Nephron (organoid): ENCODE results near the gene POU2AF1.

Experiments
- H3K27ac Mint-ChIP-seq, 3 experiments: 2 replicates each; pipeline ENCODE4 v1.8.0; 2020; ENCODE audit warnings: mixed read lengths in 3 of 3, mild to moderate bottlenecking in 2 of 3, moderate library complexity in 1 of 3
- H3K27me3 Mint-ChIP-seq: 2 replicates; pipeline ENCODE4 v1.8.0; 2021; ENCODE audit warnings: low read depth, mild to moderate bottlenecking, moderate library complexity, mixed read lengths
- H3K36me3 Mint-ChIP-seq: 2 replicates; pipeline ENCODE4 v1.8.0; 2020; ENCODE audit warnings: low read depth, mixed read lengths
- H3K4me1 Mint-ChIP-seq: 2 replicates; pipeline ENCODE4 v1.8.0; 2020; ENCODE audit warnings: mixed read lengths
- H3K4me3 Mint-ChIP-seq, 3 experiments: 2 replicates each; pipeline ENCODE4 v1.8.0; 2020; ENCODE audit warnings: mild to moderate bottlenecking in 3 of 3, mixed read lengths in 3 of 3, moderate library complexity in 2 of 3
- H3K9me3 Mint-ChIP-seq: 2 replicates; pipeline ENCODE4 v1.8.0; 2020; ENCODE audit warnings: mixed read lengths
- TF ChIP-seq, protein P1 (sequence below), 3 experiments: fragments of 200-600 bp; sonication (generic); IDR thresholded peaks; one replicate each; pipeline ENCODE4 v1.5.0; 2021; ENCODE audit warnings: antibody characterized with exemption in 3 of 3; ENCODE audit not compliant: unreplicated experiment in 3 of 3

The POU2AF1 gene

GRCh38 chr11:111351374-111352055 lies 27.6 kb downstream of the POU2AF1 start:
- no peaks in the 10 kb centered on the region for H3K9me3 Mint-ChIP-seq
- H3K36me3 Mint-ChIP-seq, result no peaks in the 10 kb centered on the region
- H3K4me1 Mint-ChIP-seq, result peaks cover 42% of the 10 kb centered on the region
- no peak overlapping the region for H3K4me3 Mint-ChIP-seq
- H3K27ac Mint-ChIP-seq, result peak overlapping the region in 2 of 3 experiments; percentile 22 to 76
- peaks cover 14% of the 10 kb centered on the region for H3K27me3 Mint-ChIP-seq
- TF ChIP-seq, protein P1, sequence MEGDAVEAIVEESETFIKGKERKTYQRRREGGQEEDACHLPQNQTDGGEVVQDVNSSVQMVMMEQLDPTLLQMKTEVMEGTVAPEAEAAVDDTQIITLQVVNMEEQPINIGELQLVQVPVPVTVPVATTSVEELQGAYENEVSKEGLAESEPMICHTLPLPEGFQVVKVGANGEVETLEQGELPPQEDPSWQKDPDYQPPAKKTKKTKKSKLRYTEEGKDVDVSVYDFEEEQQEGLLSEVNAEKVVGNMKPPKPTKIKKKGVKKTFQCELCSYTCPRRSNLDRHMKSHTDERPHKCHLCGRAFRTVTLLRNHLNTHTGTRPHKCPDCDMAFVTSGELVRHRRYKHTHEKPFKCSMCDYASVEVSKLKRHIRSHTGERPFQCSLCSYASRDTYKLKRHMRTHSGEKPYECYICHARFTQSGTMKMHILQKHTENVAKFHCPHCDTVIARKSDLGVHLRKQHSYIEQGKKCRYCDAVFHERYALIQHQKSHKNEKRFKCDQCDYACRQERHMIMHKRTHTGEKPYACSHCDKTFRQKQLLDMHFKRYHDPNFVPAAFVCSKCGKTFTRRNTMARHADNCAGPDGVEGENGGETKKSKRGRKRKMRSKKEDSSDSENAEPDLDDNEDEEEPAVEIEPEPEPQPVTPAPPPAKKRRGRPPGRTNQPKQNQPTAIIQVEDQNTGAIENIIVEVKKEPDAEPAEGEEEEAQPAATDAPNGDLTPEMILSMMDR (IDR thresholded peaks at IDR 0.05; ENCODE audit: unreplicated experiment in 3 of 3), result no peak

- H3K9me3 Mint-ChIP-seq, result no peaks in the 10 kb centered on the region
- peaks cover 14% of the 10 kb centered on the region for H3K27me3 Mint-ChIP-seq
- TF ChIP-seq, protein P1 (IDR thresholded peaks at IDR 0.05; ENCODE audit: unreplicated experiment in 3 of 3), result no peak
- H3K4me1 Mint-ChIP-seq, result peaks cover 42% of the 10 kb centered on the region
- H3K27ac Mint-ChIP-seq, result no peak overlapping the region
- H3K4me3 Mint-ChIP-seq, result no peak overlapping the region
- H3K36me3 Mint-ChIP-seq, result no peaks in the 10 kb centered on the region
These were observed 28.3 kb downstream of the POU2AF1 start for GRCh38 chr11:111350811-111351210.

- no peak overlapping the region for H3K4me3 Mint-ChIP-seq
- H3K9me3 Mint-ChIP-seq, result no peaks in the 10 kb centered on the region
- TF ChIP-seq, protein P1 (IDR thresholded peaks at IDR 0.05; ENCODE audit: unreplicated experiment in 3 of 3), result no peak
- peaks cover 33% of the 10 kb centered on the region for H3K4me1 Mint-ChIP-seq
- no peak overlapping the region for H3K27ac Mint-ChIP-seq
- no peaks in the 10 kb centered on the region for H3K36me3 Mint-ChIP-seq
- H3K27me3 Mint-ChIP-seq, result peaks cover 14% of the 10 kb centered on the region
These were observed 29.8 kb downstream of the POU2AF1 start for GRCh38 chr11:111349191-111349695.

DNA sequence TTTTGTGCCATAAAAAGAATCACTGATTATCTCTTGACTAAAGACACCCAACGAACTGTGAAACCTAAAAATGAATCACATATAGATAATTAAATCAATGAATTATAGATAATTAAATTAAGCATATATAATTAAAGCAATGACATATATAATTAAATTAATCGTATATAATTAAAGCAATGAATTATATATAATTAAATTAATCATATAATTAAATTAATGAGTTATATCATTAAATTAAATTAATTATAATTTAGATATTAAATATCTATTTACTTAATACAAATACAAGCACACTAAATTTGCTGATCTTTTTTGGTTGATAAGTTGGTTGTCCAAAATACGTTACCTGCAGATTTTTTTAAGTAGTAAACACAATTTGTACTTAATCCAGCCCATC lies 30.9 kb downstream of the POU2AF1 start:
- Mint-ChIP-seq H3K4me3 (no peak overlapping the region), H3K4me1 (peaks cover 29% of the 10 kb centered on the region), H3K9me3 (no peaks in the 10 kb centered on the region)

DNA sequence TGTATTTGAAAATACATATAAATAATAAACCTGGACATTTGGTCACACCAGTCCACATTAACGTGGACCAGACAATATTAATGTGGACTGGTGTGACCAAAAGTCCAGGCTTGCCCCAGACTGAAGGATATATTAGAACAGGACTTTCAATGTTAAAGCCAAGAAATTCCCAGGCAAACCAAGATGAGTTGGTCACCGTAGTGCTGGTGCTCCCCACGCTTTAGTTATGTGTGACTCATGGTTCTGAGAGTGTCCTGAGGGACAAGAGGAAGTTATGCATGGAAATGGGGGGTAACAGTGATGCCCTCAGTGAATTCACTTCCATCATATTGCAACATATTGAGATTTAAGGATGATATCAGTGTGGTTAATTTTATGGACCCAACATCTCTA lies 31.4 kb downstream of the POU2AF1 start:
- H3K4me3 Mint-ChIP-seq, result no peak overlapping the region
- H3K27ac Mint-ChIP-seq, result no peak overlapping the region
- peaks cover 5% of the 10 kb centered on the region for H3K27me3 Mint-ChIP-seq
- H3K9me3 Mint-ChIP-seq, result no peaks in the 10 kb centered on the region
- TF ChIP-seq, protein P1 (IDR thresholded peaks at IDR 0.05; ENCODE audit: unreplicated experiment in 3 of 3), result no peak
- no peaks in the 10 kb centered on the region for H3K36me3 Mint-ChIP-seq
- peaks cover 25% of the 10 kb centered on the region for H3K4me1 Mint-ChIP-seq

More for the DNA sequence above, 30.9 kb downstream of the POU2AF1 start:
- Mint-ChIP-seq H3K27me3 (peaks cover 9% of the 10 kb centered on the region), H3K27ac (no peak overlapping the region), H3K36me3 (no peaks in the 10 kb centered on the region)
- TF ChIP-seq, protein P1 (IDR thresholded peaks at IDR 0.05; ENCODE audit: unreplicated experiment in 3 of 3), result no peak
